PC-3 (cell line): ENCODE results near the gene SP8. TPM values are rescaled to one million over a fixed set of nuclear protein-coding genes. Genes with fewer than 3 reads are reported as not detected.
A peak's percentile ranks its signal among the peaks of the same experiment; 100 is the strongest.

Source experiments
- ATAC-seq: fragments of 200-7000 bp; cut with Tn5 transposase; 2 replicates; pipeline ENCODE4 v1.9.1; 2020; ENCODE audit warnings: mild to moderate bottlenecking, moderate library complexity
- BruUV-seq: library from RNA; stranded (reverse); fragments of 400-500 nt; replicated peaks from 2 replicates; lab custom pipeline; 2021; lab: Mats Ljungman, UMichigan
- CTCF ChIA-PET: fragments of 300-600 bp; sonication (Branson Sonifier 250); formaldehyde crosslinking; loops from one replicate; lab custom pipeline; 2022; ENCODE audit warnings: antibody characterized with exemption; lab: Charles Lee
- POLR2A ChIA-PET: fragments of 300-600 bp; sonication (Branson Sonifier 250); formaldehyde crosslinking; loops from one replicate; lab custom pipeline; 2022; ENCODE audit warnings: antibody characterized with exemption; ENCODE audit not compliant: unreplicated experiment; lab: Charles Lee
- DNase-seq: peaks from one replicate; pipeline ENCODE4 v3.0.0-alpha.2; 2015
- H2AFZ ChIP-seq: fragments of 300-600 bp; sonication (generic); 2 replicates; pipeline ENCODE4 v1.6.0; 2016; ENCODE audit warnings: antibody characterized with exemption, low read length
- H3F3A ChIP-seq: fragments of 300-600 bp; sonication (generic); one replicate; pipeline ENCODE4 v1.6.0; 2017; ENCODE audit warnings: antibody characterized with exemption, low read length, control low read depth, mild to moderate bottlenecking; ENCODE audit not compliant: unreplicated experiment
- H3K27ac ChIP-seq: fragments of 300-600 bp; sonication (generic); 2 replicates; pipeline ENCODE4 v1.5.1; 2016; ENCODE audit warnings: mild to moderate bottlenecking, low read length
- H3K27me3 ChIP-seq: fragments of 300-600 bp; sonication (generic); 2 replicates; pipeline ENCODE4 v1.6.1; 2016; ENCODE audit warnings: low read length, mixed read lengths
- H3K36me3 ChIP-seq: fragments of 300-600 bp; sonication (generic); 2 replicates; pipeline ENCODE4 v1.6.1; 2016; ENCODE audit warnings: low read depth, mixed run types, low read length, mixed read lengths
- H3K4me1 ChIP-seq: fragments of 300-600 bp; sonication (generic); 2 replicates; pipeline ENCODE4 v1.5.1; 2016; ENCODE audit warnings: low read length; ENCODE audit not compliant: insufficient read depth
- H3K4me2 ChIP-seq: fragments of 300-600 bp; sonication (generic); 2 replicates; pipeline ENCODE4 v1.6.0; 2016; ENCODE audit warnings: low read length
- H3K4me3 ChIP-seq: fragments of 300-600 bp; sonication (generic); 2 replicates; pipeline ENCODE4 v1.5.1; 2016; ENCODE audit warnings: mild to moderate bottlenecking, low read length, mixed read lengths
- H3K79me2 ChIP-seq: fragments of 300-600 bp; sonication (generic); 2 replicates; pipeline ENCODE4 v1.6.1; 2017; ENCODE audit warnings: low read length, mixed read lengths
- H3K9ac ChIP-seq: fragments of 300-600 bp; sonication (generic); 2 replicates; pipeline ENCODE4 v1.6.0; 2016; ENCODE audit warnings: mild to moderate bottlenecking, low read length
- H3K9me2 ChIP-seq: fragments of 300-600 bp; sonication (generic); replicated peaks from 2 replicates; pipeline ENCODE4 v1.6.1; 2016; ENCODE audit warnings: mixed run types, low read length, mixed read lengths
- H3K9me3 ChIP-seq: fragments of 300-600 bp; sonication (generic); 2 replicates; pipeline ENCODE4 v1.6.1; 2016; ENCODE audit warnings: low read length, mixed read lengths
- H4K20me1 ChIP-seq: fragments of 300-600 bp; sonication (generic); 2 replicates; pipeline ENCODE4 v1.6.1; 2016; ENCODE audit warnings: low read length, mixed read lengths
- EZH2 ChIP-seq: fragments of 300-600 bp; sonication (generic); IDR thresholded peaks from one replicate; pipeline ENCODE4 v1.6.1; 2017; ENCODE audit warnings: antibody characterized with exemption, mild to moderate bottlenecking, low read length; ENCODE audit not compliant: unreplicated experiment
- EZH2phosphoT487 ChIP-seq: fragments of 300-600 bp; sonication (generic); IDR thresholded peaks from 2 replicates; pipeline ENCODE4 v1.6.1; 2018; ENCODE audit warnings: mild to moderate bottlenecking, antibody characterized with exemption, low read length, borderline replicate concordance
- intact Hi-C: fragments of 100-400 bp; cut with micrococcal nuclease; formaldehyde crosslinking; loops from 2 replicates; pipeline ENCODE4 v1.9.0; 2023
- total RNA-seq: library from RNA; depleted of rRNA; stranded (reverse); fragments of >200 nt; gene quantifications from 2 replicates; pipeline ENCODE4 v1.2.3, GENCODE V29; 2014
- TF ChIP-seq, protein P1 (sequence below): fragments of 300-600 bp; sonication (generic); conservative IDR thresholded peaks from 2 replicates; pipeline ENCODE4 v1.5.1; 2017; ENCODE audit warnings: antibody characterized with exemption, low read depth, mild to moderate bottlenecking, low read length

SP8 gene
- total RNA-seq, 1 experiment from 2014 or later = not detected

DNA sequence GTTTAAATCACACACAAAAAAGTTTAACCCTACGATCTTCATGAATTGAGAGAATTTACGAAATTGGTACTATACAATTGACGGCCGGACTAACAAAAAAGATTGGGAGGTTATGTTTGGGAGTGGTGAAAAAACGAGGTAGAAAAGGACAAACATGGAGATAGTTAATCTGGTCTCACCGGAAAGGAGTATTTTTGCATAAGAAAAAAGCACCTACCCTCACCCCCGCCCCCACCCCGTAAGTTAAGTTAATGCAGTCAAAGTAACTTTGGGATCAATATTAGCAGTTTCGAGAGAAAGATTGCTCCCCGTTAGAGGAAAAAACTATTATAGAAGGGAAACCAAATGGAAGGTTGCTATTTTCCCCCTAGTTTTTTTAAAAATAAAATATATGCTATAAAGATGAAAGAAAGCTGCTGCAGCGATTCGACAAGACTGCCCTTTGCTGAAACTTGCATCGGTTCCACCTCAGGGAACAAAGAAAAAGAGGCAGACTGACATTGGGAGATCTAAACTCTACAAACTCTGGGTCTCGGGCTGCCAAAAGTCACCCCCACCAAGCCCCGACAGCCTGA lies 3.5 kb downstream of the SP8 start:
- TF ChIP-seq EZH2 (no peak), EZH2phosphoT487 (no peak)
- TF ChIP-seq, protein P1, sequence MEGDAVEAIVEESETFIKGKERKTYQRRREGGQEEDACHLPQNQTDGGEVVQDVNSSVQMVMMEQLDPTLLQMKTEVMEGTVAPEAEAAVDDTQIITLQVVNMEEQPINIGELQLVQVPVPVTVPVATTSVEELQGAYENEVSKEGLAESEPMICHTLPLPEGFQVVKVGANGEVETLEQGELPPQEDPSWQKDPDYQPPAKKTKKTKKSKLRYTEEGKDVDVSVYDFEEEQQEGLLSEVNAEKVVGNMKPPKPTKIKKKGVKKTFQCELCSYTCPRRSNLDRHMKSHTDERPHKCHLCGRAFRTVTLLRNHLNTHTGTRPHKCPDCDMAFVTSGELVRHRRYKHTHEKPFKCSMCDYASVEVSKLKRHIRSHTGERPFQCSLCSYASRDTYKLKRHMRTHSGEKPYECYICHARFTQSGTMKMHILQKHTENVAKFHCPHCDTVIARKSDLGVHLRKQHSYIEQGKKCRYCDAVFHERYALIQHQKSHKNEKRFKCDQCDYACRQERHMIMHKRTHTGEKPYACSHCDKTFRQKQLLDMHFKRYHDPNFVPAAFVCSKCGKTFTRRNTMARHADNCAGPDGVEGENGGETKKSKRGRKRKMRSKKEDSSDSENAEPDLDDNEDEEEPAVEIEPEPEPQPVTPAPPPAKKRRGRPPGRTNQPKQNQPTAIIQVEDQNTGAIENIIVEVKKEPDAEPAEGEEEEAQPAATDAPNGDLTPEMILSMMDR = no peak
- no peak for DNase-seq
- ChIA-PET CTCF (interaction anchor here (0.6 kb wide), 1 partner anchor 458 kb away, joined by 3 read pairs; no protein-coding TSS in a partner anchor), POLR2A (no interaction called here)
- no peak for ATAC-seq
- Histone ChIP-seq H3K9ac (no peak overlapping the region), H3K27ac (no peak overlapping the region), H3K4me2 (peak overlapping the region; percentile 59; the same call in 1 of the 2 replicates), H3K9me2 (no peaks in the 10 kb centered on the region), H2AFZ (no peak overlapping the region), H3K4me1 (no peaks in the 10 kb centered on the region), H3K4me3 (no peak overlapping the region), H3F3A (no peaks in the 10 kb centered on the region), H4K20me1 (no peaks in the 10 kb centered on the region), H3K79me2 (no peaks in the 10 kb centered on the region), H3K9me3 (no peaks in the 10 kb centered on the region), H3K36me3 (no peaks in the 10 kb centered on the region), H3K27me3 (peaks cover 98% of the 10 kb centered on the region)
- intact Hi-C loops = no loop called here
- no TSS peak for BruUV-seq

DNA sequence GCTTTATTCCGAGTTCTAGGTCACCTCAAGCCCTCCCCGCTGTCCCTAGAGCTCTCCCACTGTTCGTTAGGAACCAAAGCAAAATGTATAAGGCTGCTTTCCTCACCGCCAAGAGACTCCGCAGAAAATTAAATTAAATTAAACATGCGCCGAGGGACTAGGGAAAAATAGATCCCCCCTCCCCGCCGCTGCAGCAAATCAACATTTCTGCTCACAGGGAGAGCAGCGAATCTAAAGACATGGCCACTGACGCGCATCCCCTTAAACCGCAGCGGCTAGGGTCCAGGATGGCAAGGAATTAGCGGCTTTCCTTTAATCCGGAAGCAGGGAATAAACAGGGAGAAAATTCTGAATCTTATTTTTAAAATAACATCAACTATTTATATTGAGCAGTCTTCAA lies 7.6 kb downstream of the SP8 start:
- peaks cover 93% of the 10 kb centered on the region for H3K27me3 ChIP-seq

More for the DNA sequence above, 7.6 kb downstream of the SP8 start:
- Histone ChIP-seq H3K9me3 (no peaks in the 10 kb centered on the region), H3K9me2 (no peaks in the 10 kb centered on the region), H3F3A (no peaks in the 10 kb centered on the region), H3K4me1 (no peaks in the 10 kb centered on the region), H3K36me3 (no peaks in the 10 kb centered on the region), H4K20me1 (no peaks in the 10 kb centered on the region), H3K9ac (no peak overlapping the region), H3K4me2 (no peak overlapping the region), H3K4me3 (no peak overlapping the region), H2AFZ (no peak overlapping the region), H3K79me2 (no peaks in the 10 kb centered on the region), H3K27ac (no peak overlapping the region)
- TF ChIP-seq, protein P1 = no peak
- no peak for TF ChIP-seq EZH2phosphoT487
- no peak for TF ChIP-seq EZH2
- no peak for ATAC-seq
- DNase-seq = no peak
- POLR2A ChIA-PET = no interaction called here
- CTCF ChIA-PET = no interaction called here
- no TSS peak for BruUV-seq
- intact Hi-C loops = loop anchor here (10.0 kb wide), 1 partner anchor 726 kb away; no protein-coding TSS in a partner anchor
